GM18526 (cell line): ENCODE data around the gene TADA2B.

Experiments
- POLR2A ChIP-seq: IDR thresholded peaks from 3 replicates; pipeline ENCODE4 v1.6.1; 2011; ENCODE audit not compliant: insufficient read length; ENCODE audit errors: extremely low read depth

TADA2B gene

GRCh38 chr4:7044137-7044930 lies 1.2 kb downstream of the TADA2B start:
- no peak for TF ChIP-seq POLR2A

GRCh38 chr4:7045553-7045952 lies 2.4 kb downstream of the TADA2B start:
- TF ChIP-seq POLR2A: no peak

GRCh38 chr4:7045961-7046921 lies 3.1 kb downstream of the TADA2B start:
- no peak for TF ChIP-seq POLR2A

GRCh38 chr4:7046971-7047370 lies 3.8 kb downstream of the TADA2B start:
- TF ChIP-seq POLR2A: no peak

- no peak for TF ChIP-seq POLR2A
These were observed 5.5 kb downstream of the TADA2B start for GRCh38 chr4:7048642-7049041.

- no peak for TF ChIP-seq POLR2A
These were observed 6.1 kb downstream of the TADA2B start for GRCh38 chr4:7049295-7049694.

- no peak for TF ChIP-seq POLR2A
These were observed 6.6 kb downstream of the TADA2B start for GRCh38 chr4:7049739-7050138.

- no peak for TF ChIP-seq POLR2A
These were observed 7.4 kb downstream of the TADA2B start for GRCh38 chr4:7050481-7051143.

- no peak for TF ChIP-seq POLR2A
These were observed 7.9 kb downstream of the TADA2B start for GRCh38 chr4:7051144-7051495.

GRCh38 chr4:7051905-7052304 lies 8.7 kb downstream of the TADA2B start:
- no peak for TF ChIP-seq POLR2A

GRCh38 chr4:7052313-7052712 lies 9.1 kb downstream of the TADA2B start:
- no peak for TF ChIP-seq POLR2A

GRCh38 chr4:7052923-7053715 lies 9.9 kb downstream of the TADA2B start:
- TF ChIP-seq POLR2A: no peak

GRCh38 chr4:7054106-7054880 lies 11.1 kb downstream of the TADA2B start:
- no peak for TF ChIP-seq POLR2A
